ENCODE results near the gene STIMATE. TPM values are rescaled to one million over a fixed set of nuclear protein-coding genes. Genes with fewer than 3 reads are reported as not detected.

Gene STIMATE
- polyA plus RNA-seq, 1 donor = 7.5 TPM

DNA sequence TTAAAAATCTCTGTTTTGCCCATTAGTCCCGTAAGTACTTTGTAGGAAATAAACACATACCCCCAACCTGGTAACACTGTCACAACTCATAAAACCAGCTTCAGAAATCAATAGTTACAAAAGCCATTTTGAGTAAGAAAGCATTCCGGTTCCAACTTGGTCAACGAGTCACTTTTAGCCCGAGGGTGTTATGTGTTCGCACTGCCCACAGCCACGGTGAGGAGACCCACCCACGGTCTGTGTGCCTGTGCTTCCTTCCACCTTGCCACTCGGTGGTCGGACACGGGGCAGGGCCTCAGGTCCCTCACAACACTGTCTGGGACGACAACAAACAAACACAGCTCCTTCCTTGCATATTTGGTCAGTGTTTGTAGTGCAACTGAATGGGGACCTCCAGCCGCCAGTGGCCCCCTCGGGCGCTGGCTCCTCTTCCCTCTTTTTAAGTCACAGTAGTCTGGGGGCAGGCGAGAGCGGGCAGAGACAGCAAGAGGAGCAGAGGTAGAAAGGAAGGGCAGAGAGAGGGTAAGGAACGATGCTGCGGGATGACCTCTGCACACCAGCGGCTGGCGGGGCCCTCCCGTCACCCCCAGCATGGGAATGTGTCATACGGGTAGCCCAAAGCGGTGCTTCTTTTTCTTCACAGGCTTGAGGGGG lies 57.3 kb downstream of the STIMATE start:
- no peak for DNase-seq

DNA sequence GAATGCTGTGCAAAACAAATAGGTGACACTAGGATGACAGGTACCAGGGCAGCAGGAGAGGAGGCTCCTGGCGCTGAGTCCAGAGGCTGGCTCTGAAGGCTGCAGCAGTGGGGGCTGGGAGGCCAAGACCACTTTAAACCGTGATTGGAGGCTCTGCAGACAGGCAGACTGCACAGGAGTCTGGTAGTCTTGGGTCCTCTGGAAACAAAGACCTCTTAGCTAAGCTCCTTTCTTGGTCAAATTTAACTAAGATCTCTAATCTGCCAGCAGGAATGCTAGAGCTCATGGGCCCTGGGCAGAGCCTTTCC lies 58.1 kb downstream of the STIMATE start:
- no peak for DNase-seq

DNA sequence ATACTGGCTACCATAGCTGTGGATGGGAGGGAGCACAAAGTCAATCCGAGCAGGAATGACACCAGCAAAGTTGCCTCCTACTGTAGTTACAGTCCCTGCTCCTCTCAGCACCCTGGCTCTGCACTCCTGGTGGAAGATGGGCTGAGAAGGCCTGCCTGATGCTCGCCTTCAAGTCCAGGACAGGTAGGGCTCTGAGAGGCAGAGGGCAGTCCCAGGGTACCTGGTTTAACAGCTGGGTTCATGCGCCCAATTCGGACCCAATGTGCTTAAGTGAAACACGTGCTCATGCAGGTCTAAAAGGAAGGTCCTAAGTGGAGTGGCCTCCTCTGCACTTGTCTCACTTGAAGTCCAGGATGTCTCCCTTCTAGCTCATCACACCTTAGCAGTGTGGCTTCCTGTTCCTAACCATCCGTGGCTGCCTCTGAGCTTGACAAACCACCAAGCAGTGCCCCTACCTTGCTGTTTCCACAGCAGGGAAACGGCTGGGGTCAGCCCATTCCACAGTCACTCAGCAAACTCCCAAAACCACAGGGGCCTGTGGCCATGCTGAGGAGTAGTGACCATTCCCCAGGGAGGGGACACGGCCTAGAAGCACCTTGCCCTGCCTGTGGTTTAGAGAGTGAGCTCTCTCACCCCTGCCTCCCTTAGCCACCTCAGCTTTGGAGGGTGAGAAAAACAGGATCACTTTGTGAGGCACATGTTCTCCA lies 58.6 kb downstream of the STIMATE start:
- DNase-seq = no peak

DNA sequence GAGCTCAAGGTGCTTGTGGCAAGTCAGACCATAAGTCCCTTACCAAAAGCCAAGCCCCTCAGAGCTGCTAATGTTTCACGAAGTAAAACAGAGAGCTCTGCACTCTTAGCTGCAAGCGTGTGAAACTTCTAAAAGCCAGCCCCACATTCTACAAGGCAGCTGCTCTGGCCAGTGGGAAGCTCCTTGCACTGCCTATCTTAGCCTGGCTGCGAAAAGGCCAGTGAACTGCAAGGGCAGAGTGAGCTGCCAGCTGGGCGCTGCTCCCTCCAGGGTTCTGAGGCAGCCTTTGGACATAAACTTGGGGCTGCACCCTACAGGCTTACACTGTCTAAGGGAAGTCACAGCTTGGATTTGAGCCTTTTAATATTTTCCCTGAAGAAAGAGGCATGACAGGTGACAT lies 60.4 kb downstream of the STIMATE start:
- no peak for DNase-seq

DNA sequence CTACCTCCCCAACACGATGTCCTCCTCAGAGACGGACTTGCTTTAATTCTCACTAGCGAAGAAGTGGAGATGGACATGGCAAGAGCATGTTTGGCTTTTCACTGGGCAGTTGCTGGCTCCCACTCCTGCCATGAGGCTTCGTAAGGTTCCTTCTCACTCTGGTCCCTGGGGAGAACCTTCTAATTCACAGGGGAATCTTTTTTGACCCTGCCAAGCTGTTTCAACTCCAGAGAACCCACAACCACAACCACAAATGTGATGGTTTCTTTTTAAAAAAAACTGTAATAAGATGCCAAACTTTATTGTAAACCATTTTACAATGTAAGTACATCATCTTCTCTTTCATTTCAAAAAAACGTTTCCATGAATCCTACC lies 60.9 kb downstream of the STIMATE start:
- no peak for DNase-seq

DNA sequence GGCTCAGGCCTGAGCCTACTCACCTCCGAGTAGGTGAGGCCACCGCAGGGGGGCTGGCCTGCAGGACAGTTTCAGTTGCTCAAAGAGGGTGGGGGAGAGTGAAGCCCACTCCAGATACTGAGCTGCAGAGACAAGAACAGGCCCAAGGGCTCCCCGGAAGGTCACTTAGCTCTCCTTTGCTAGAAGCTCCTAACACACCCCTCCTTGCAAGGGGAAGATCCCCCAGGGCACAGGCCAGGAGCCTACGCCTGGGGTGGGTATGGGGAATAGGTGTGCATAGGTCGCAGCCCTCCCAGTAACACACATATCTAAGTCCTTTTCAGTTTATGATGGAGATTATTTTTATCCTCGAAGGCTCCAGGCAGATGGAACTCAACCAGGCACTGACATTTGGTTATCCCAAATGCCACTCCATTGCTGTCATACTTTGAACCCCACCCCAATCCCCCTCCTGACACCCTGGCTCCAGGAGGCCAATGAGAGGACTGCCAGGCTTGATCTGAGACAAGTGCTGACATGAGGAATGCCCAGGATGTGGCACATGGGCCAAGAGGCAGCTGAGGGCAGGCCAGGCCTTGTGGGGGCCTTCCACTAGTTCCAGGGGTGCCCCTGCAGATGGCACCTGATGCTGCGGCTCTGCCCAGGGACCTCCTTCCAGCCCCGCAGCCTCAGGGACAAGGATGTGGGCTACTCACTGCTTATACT lies 61.4 kb downstream of the STIMATE start:
- no peak for DNase-seq

DNA sequence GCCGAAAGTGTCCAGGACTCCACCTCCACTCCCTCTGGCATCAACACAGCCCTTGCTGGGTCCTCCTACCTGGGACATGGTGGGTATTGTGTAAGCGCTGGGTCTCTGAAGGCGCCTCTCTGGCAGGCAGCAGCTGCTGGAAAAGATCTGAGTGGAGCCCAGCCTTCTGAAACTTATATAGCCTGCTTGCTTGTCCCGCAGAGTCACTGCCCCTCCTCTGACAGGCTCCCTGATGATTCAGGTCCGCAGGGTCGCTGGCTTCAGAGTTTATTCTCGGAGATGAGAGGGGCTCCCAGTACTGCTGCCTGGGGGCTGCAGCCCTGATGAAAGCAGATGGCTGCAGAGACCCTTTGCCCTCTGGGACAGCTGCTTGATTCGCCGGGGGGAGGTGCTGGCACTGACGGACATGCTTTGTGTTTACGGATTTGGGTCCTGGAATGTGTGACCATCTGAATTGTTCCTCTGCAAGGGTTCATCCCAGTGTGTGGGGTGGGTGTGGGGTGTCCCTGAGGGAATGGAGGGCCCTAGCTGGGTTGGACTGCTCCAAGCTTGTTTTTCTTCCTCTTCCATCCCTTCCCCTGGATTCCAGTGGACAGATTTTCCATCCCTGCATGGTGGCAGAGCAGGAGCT lies 62.4 kb downstream of the STIMATE start, which contains the start of gene MUSTN1:
Gene MUSTN1 (minus strand): TSS at position 149 of the 631 bp plus-strand sequence. CDS start 71 bp downstream, at position 78.
- DNase-seq = peak; percentile 51

DNA sequence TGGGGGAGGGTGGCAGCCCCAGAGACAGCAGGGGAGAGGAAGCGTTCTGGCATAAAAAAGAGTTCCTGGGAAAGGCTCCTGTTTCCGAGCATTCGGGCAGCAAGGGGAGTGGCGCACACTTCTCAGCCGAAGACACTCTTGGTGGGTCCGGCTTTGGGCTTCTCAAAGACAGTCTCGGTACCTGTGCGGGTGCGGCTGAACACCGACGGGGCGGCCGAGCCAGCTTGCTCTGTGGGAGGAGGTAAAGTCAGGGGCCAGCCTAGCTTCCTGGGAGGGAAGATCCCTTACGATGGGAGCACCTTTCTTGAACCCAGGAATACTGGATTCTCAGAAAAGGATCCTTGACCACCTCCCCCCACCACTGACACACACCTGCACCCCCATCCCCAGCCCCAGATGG lies 64.1 kb downstream of the STIMATE start:
- no peak for DNase-seq

DNA sequence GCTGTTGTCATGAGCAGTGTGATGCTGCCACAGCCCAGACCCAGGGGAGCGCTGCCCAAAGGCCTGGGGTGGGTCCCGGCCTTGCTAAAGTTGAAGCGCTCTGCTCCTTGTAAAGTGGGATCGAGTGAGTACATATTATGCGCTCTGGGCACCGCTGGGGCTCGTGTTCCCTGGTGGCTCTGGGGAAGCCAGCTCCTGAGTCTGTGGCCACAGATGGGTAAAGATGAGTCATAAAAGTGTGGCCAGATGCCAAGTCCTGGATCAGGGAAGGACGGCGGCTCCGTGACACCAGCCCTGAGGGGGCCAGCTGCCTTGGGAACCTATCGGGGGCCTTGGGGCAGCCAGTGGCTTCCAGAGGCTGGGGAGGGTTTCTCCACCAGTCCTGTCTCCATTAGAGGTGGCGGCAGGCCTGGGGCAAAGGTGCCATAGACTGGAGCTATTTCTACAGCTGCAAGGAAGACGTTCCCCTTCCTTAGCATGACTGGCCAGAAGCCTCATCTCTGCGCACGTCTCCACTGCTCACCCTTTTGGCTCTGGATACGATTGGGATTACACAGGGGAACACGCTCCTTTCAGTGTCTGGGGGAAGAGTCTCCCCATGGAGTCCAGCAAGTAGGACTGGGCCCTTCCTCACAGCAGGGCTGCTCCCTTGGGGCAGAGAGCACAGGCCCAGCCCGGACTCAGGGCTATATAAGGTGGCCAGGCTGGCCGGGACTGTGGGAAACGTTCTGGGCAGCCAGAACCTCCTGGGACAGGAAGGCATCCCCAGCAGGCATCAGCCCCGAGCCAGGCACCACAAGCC lies 65.6 kb downstream of the STIMATE start:
- no peak for DNase-seq

DNA sequence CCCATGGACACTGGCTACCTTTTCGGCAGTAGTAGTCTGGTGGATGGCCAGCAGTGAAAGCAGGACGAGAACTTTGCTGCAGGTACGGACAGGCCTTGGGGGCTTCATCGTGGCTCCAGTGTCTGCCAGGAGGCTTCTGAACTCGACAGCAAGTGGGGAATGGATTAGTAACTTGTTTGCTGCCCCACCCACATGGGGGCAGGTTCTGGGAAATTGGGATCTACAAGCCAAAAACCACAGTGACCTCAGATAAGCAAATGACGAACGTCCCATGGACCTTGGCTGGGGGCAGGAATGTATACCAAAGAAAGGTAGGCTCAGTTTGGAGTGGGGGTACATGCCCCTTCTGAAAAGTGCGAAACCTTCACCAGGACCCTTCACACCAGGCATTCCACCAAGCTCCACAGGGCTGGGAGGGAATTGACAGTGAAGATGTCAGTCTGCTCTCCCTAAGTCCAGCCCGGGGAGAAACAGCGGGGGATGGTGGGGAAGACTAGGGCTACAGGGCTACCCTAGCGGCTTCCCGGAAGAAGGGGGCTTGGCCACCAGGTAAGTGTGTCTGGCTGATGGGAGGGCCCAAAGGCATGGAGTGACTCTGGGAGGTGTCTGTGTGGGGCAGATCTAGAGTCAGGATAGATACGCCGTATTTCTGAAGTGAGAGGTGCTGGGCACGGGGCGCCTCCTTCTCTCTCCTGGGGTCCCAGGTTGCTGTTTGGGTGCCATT lies 66.7 kb downstream of the STIMATE start, which contains the start of gene ITIH4:
Gene ITIH4 (minus strand): TSS at position 138 of the 724 bp plus-strand sequence. CDS start 30 bp downstream, at position 108.
- DNase-seq = no peak

DNA sequence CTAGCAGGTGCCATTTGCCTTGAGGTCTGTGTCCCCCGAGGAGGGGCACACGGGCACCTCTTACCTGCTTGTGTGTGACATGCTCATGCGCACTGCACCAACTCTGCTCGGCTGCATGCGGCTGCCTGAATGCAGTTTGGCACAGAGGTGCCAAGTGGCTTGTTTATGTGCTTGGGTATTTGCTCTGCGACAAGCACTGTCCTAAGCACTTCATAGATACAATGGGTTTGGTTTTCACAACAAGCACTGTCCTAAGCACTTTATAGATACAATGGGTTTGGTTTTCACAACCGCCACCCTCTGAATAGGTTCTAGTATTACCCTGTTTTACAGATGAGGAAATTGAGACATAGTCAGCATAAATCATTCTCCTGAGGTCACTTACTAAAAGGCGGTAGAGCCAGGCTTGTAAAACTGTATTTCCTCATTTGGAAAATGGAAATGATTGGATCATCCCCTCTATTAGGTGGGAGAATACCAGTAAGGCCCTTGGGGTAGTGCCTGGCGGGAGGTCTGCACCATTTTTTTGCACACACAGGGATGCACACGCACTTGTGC lies 67.4 kb downstream of the STIMATE start:
- DNase-seq = no peak

DNA sequence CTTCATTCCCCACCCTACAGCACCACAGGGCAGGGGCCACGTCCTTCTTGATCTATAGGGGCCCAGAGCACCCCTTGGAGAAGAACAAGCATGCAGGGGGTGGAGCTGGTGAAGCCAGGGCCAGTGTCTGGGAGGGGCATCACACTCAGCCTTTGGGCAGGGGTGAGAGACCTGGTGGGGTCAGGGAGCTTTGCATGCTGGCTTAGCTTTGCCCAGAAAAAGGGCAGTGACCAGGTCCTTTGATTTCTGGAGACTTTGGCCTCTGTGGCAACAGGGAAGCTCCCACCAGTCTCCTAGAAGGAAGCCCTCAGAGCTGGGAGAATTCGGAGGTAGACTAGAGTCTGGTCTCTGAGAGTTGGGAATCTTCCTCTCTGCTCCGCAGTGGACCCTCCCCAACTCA lies 67.9 kb downstream of the STIMATE start:
- DNase-seq = no peak

DNA sequence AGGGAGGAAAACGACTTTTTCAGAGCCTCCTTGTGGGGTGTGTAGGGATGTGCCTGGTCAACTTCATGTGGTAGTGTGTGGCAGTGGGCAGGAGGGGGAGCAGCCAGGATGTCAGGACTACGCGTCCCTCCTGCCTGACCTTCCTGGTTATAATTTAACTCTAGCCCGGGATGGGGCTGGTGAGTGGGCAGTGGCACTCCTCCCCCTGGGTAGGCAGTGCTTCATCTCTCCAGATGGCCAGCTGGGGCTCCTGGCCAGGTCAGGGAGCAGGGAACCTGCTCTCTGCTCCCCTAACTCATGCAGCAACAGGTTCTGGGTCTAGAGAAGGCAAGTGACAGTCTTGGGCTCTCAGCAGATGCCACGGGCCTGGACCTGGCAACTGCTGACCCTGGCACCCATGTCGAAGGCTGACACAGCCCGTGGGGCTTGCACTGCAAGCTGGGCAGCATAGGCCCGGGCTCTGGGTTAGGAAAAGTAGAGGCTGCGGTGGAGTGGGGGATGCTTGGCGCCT lies 69.4 kb downstream of the STIMATE start:
- DNase-seq = no peak

DNA sequence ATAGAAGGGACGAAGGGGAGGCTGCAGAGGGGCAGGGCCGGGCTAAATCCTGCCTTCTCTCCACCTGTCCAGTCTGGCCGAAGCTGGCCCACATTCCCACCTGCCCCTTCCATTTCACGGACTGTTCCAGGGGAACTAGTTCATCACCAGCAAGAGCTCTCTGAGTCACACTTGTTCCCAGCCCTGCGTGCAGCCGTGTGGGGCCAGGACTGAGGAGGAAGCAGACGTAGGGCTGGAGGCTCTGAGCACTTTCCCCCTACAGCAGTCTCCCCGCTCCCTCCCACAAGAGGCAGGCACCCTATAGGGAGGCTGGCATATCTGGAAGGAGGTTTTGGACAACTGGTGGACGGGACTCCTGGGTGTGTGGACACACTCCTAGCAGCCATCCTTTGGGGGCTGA lies 69.9 kb downstream of the STIMATE start:
- no peak for DNase-seq

DNA sequence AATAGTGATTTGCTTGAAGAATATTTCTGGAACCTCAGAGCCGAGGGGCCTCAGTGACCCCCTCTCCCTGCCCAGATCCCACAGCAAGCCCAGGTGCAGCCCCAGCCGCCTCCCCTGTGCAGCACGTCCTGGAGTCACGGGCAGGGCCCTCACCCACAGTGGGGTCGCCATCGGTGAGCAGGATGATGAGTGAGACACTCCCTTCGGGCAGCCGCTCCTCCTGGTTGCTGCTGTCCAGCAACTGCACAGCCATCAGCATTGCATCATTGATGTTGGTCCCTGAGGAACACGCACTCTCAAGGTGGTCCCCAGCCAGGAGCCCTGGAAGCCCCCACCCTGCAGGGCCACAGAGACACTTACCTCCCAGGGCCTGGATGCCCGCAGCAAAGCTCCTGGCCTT lies 73.3 kb downstream of the STIMATE start:
- no peak for DNase-seq

DNA sequence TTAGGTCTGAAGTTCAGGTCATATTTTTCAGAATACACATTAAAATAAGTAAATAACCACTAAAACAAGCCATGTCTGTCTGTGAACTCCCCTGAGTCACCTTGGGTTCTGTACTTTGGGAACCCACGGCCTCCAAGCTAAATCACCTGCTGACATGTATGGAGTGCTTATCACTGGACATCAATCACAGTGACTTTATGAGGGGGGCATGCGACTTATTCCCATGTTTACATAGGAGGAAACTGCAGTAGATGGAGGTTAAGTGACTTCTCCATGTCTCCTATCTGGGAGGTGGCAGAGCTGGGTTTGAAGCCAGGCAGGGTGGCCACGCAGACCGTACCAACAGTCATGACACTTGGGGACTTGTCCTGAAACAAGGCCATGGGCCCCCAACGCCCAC lies 75.0 kb downstream of the STIMATE start:
- no peak for DNase-seq

DNA sequence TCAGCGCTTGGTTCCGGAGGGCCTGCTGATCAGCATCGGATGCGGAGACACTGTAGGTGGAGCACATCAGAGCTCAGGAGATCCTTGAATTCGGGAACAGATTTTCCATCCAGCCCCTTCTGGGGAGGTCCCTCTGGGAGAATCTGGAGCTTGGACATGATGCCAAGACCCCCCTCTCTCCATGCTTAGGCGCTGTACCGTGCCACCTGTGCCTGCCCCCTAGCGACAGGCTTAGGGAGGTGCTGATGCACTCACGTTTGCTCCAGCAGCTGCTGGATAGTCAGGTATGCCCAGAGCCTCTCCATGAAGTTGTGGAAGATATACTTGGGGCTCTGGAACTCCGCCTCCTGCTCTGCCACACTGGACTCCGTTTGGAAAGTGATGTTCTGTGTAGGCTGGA lies 76.6 kb downstream of the STIMATE start:
- DNase-seq = no peak

DNA sequence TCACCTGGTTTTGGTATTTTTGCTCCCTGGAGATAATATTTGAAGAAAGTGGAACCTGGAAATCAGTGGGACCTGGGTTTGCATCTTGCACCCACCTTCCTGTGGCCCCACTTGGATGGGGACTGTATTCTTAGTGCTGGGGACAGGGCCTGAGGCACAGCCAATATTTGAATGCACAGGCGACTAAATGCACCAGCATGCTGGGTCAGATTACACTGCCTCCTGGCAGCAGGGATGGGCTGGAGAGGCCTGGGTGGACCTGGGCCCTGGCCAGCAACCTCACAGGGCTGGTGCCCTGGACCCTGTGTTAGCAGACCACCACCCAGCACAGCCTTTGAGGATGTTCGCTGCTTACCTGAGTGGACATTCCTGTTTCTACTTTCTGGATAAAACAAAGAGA lies 77.4 kb downstream of the STIMATE start:
- DNase-seq = no peak

DNA sequence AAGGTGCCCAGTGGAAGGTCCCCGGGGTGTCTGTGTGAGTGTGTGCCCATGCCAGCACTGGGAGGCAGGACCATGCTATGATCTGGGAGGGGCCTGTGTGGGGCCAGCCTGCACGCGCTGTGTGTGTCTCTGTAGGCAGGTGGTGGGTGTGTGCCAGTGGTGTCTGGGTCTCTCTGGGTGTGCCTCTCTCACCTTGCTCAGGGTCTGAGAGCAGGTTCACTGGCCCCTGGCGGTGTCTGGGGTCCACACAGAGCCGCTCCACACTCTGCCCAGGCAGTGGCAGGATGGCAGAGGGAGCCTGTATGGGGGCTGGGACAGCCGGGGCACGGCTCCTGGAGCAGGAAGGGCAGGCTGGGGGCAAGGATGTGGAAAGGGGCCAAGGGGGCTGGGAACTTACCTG lies 79.5 kb downstream of the STIMATE start:
- DNase-seq = no peak

DNA sequence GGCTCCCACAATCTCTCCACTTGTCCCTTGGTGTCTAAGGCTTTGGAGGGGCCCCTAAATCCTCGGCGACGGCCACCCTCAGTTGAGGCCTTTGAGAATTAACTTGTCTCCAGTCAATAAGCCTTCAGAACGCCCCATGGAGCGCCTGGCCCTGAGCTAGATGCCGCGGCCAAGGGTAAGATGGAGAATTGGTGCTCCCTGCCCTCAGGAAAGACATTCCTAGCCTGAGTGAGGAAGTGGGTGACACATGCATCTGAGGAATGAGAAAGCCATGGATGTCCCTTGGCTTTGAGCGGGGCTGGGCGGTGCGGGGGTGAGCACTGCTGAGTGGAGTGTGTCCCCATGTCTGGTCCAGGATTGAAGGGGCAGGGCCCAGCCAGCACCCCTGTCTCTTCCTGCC lies 80.1 kb downstream of the STIMATE start:
- DNase-seq = no peak

DNA sequence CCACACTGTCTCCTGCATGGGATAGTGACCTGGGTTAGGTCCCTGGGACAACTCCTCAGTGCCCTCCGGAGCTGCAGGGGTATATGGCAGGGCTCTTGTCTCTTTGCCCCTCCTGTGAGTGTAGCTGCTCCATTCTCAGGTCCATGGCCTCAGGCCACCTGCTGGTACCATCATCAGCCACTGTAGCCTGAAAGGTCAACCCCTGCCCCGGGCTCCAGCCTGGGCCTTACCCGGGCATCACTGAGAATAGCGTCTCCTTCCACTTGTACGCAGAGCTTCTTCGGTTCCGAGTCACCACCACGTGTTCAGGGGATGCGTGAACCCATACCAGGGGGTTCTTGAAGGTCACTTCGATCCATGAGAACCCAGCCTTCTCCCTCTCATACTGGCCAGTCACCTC lies 80.7 kb downstream of the STIMATE start:
- no peak for DNase-seq
